Brain microvascular endothelial cell (primary cell): Measurements from ENCODE around the gene PRKG1.

Experiments
- DNase-seq: peaks from one replicate; pipeline ENCODE4 v3.0.0-alpha.2; 2020
- H3K27ac ChIP-seq: fragments of 250-450 bp; sonication (Bioruptor Pico); 2 replicates; pipeline ENCODE4 v1.5.1; 2020; ENCODE audit warnings: mild to moderate bottlenecking, moderate library complexity
- H3K27me3 ChIP-seq: fragments of 250-450 bp; sonication (Bioruptor Pico); replicated peaks from 2 replicates; pipeline ENCODE4 v1.5.1; 2020; ENCODE audit warnings: mild to moderate bottlenecking
- H3K36me3 ChIP-seq: fragments of 250-450 bp; sonication (Bioruptor Pico); replicated peaks from 2 replicates; pipeline ENCODE4 v1.5.1; 2020; ENCODE audit warnings: mild to moderate bottlenecking
- H3K4me3 ChIP-seq: 2 replicates; pipeline ENCODE4 v1.5.1; 2011; ENCODE audit warnings: low read depth, mild to moderate bottlenecking, control low read depth, low read length, moderate library complexity
- in situ Hi-C: cut with HindIII; loops from 2 replicates; pipeline ENCODE4 v1.10.0; 2017; ENCODE audit warnings: low sequenced_read_pairs, low pct_ligation_motif_present
- TF ChIP-seq, protein P1 (sequence below): IDR thresholded peaks from 2 replicates; pipeline ENCODE4 v1.5.1; 2011; ENCODE audit warnings: low read depth, mild to moderate bottlenecking, moderate library complexity, low read length, control low read depth, inconsistent platforms; ENCODE audit errors: missing control alignments

PRKG1 gene

DNA sequence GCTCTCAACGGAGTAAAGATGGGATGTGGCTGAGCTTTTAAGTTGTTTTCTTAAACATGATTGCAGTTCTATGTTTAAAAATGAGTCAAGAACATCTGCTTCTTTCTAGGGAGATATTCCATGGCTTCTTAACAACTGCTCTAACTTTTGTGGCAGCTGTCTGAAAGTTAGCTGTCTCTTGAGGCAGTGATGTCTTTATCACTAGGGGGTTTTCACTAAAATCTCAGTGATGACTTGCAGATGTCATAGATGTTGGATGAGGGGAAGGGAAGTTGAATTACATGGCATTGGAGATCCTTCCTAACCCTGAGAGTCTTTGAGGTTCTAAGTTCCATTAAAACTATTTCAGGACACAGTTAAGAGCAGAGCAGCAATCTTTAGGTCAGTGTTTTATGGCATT is 43.5 kb downstream of the PRKG1 start:
- Histone ChIP-seq H3K4me3 (no peak overlapping the region), H3K27me3 (no peaks in the 10 kb centered on the region), H3K27ac (no peak overlapping the region), H3K36me3 (no peaks in the 10 kb centered on the region)
- in situ Hi-C loops: no loop called here
- no peak for DNase-seq
- TF ChIP-seq, protein P1, sequence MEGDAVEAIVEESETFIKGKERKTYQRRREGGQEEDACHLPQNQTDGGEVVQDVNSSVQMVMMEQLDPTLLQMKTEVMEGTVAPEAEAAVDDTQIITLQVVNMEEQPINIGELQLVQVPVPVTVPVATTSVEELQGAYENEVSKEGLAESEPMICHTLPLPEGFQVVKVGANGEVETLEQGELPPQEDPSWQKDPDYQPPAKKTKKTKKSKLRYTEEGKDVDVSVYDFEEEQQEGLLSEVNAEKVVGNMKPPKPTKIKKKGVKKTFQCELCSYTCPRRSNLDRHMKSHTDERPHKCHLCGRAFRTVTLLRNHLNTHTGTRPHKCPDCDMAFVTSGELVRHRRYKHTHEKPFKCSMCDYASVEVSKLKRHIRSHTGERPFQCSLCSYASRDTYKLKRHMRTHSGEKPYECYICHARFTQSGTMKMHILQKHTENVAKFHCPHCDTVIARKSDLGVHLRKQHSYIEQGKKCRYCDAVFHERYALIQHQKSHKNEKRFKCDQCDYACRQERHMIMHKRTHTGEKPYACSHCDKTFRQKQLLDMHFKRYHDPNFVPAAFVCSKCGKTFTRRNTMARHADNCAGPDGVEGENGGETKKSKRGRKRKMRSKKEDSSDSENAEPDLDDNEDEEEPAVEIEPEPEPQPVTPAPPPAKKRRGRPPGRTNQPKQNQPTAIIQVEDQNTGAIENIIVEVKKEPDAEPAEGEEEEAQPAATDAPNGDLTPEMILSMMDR: no peak

GRCh38 chr10:51119441-51119840 is 45.2 kb downstream of the PRKG1 start:
- H3K4me3 ChIP-seq: no peak overlapping the region
- no peaks in the 10 kb centered on the region for H3K36me3 ChIP-seq
- TF ChIP-seq, protein P1: no peak
- no peaks in the 10 kb centered on the region for H3K27me3 ChIP-seq
- no peak overlapping the region for H3K27ac ChIP-seq
- DNase-seq: no peak
- in situ Hi-C loops: no loop called here

- no peak for DNase-seq
- Histone ChIP-seq H3K36me3 (no peaks in the 10 kb centered on the region), H3K4me3 (no peak overlapping the region), H3K27me3 (no peaks in the 10 kb centered on the region), H3K27ac (no peak overlapping the region)
- in situ Hi-C loops: no loop called here
- TF ChIP-seq, protein P1: no peak
Observed at GRCh38 chr10:51121861-51122260, 47.6 kb downstream of the PRKG1 start.

GRCh38 chr10:51124852-51125251 is 50.6 kb downstream of the PRKG1 start:
- no peaks in the 10 kb centered on the region for H3K36me3 ChIP-seq
- in situ Hi-C loops: no loop called here
- no peaks in the 10 kb centered on the region for H3K27me3 ChIP-seq
- H3K4me3 ChIP-seq: no peak overlapping the region
- DNase-seq: no peak
- H3K27ac ChIP-seq: no peak overlapping the region
- TF ChIP-seq, protein P1: no peak

- no peak for DNase-seq
- no peak overlapping the region for H3K27ac ChIP-seq
- no peak overlapping the region for H3K4me3 ChIP-seq
- no peaks in the 10 kb centered on the region for H3K27me3 ChIP-seq
- TF ChIP-seq, protein P1: no peak
- in situ Hi-C loops: no loop called here
- H3K36me3 ChIP-seq: no peaks in the 10 kb centered on the region
Observed at GRCh38 chr10:51125518-51125917, 51.2 kb downstream of the PRKG1 start.

- Histone ChIP-seq H3K27ac (no peak overlapping the region), H3K27me3 (no peaks in the 10 kb centered on the region), H3K36me3 (no peaks in the 10 kb centered on the region), H3K4me3 (no peak overlapping the region)
- in situ Hi-C loops: no loop called here
- no peak for DNase-seq
- TF ChIP-seq, protein P1: no peak
Observed at GRCh38 chr10:51129946-51130544, 55.8 kb downstream of the PRKG1 start.
